HepG2 (cell line): ENCODE data around the gene TUT1. TPM values are rescaled to one million over a fixed set of nuclear protein-coding genes. Genes with fewer than 3 reads are reported as not detected.

Experiments used
- AHDC1 ChIP-seq: sonication (generic); formaldehyde crosslinking; IDR thresholded peaks from 2 replicates; pipeline ENCODE4 v1.5.1; 2020; ENCODE audit warnings: mild to moderate bottlenecking, missing genetic modification reagents, borderline replicate concordance
- PATZ1 ChIP-seq: sonication (generic); formaldehyde crosslinking; IDR thresholded peaks from 2 replicates; pipeline ENCODE4 v1.4.0; 2020; ENCODE audit warnings: missing genetic modification reagents
- SMYD3 ChIP-seq: sonication (generic); formaldehyde crosslinking; IDR thresholded peaks from 2 replicates; pipeline ENCODE4 v1.8.1; 2023; ENCODE audit warnings: mild to moderate bottlenecking, missing genetic modification reagents
- ZSCAN12 ChIP-seq: sonication (generic); formaldehyde crosslinking; IDR thresholded peaks from 2 replicates; pipeline ENCODE4 v1.9.0; 2021; ENCODE audit warnings: mild to moderate bottlenecking, missing genetic modification reagents
- polyA plus RNA-seq, 8 experiments: library from polyadenylated mRNA; depleted of rRNA in 3 of 8; stranded (reverse) in 7 of 8; unstranded in 1 of 8; fragments of >200 nt; fragmentation: Illumina TruSeq in 4 of 8; extraction: Trizol in 4 of 8; gene quantifications; 2 replicates each; pipeline versions ENCODE4 v1.2.1 to v1.2.3, GENCODE V29; 2011 to 2016; ENCODE audit warnings: low read depth in 4 of 8, missing spikeins in 1 of 8, mixed read lengths in 1 of 8; ENCODE audit not compliant: insufficient read depth in 1 of 8
- total RNA-seq, 5 experiments: library from RNA; depleted of rRNA; stranded (reverse); fragments of >200 nt; fragmentation: Illumina TruSeq; extraction: Trizol; gene quantifications; 2 replicates each; pipeline ENCODE4 v1.2.3, GENCODE V29; 2016; ENCODE audit warnings: low read depth in 1 of 5

The TUT1 gene
- total and polyA plus RNA-seq, 2 of the 13 experiments (the other 11 are each of a cell fraction or from before 2014, with no cell fraction given) = 9.7 to 14.3 TPM

GRCh38 chr11:62592146-62592815, 958 bp upstream of the TUT1 start (continued):
- TF ChIP-seq PATZ1 (CRISPR knock-in tag) (peak; percentile 29; the same call in 1 of the 2 replicates), AHDC1 (CRISPR knock-in tag) (0 out of 2 replicates have a peak, but pooled peaks have one; percentile 10), ZSCAN12 (CRISPR knock-in tag) (no peak), SMYD3 (CRISPR knock-in tag) (no peak)
- TF ChIP-seq, all 625 proteins: peak for 20
